CD4-positive, alpha-beta T cell treated with Interleukin-17A for 4 hours (primary cell): ENCODE results near the gene CCDC187.
A peak's percentile ranks its signal among the peaks of the same experiment; 100 is the strongest.

Experiments
- DNase-seq: peaks from one replicate; pipeline ENCODE4 v3.0.0-alpha.2; 2020; ENCODE audit warnings: mixed read lengths

The CCDC187 gene

DNA sequence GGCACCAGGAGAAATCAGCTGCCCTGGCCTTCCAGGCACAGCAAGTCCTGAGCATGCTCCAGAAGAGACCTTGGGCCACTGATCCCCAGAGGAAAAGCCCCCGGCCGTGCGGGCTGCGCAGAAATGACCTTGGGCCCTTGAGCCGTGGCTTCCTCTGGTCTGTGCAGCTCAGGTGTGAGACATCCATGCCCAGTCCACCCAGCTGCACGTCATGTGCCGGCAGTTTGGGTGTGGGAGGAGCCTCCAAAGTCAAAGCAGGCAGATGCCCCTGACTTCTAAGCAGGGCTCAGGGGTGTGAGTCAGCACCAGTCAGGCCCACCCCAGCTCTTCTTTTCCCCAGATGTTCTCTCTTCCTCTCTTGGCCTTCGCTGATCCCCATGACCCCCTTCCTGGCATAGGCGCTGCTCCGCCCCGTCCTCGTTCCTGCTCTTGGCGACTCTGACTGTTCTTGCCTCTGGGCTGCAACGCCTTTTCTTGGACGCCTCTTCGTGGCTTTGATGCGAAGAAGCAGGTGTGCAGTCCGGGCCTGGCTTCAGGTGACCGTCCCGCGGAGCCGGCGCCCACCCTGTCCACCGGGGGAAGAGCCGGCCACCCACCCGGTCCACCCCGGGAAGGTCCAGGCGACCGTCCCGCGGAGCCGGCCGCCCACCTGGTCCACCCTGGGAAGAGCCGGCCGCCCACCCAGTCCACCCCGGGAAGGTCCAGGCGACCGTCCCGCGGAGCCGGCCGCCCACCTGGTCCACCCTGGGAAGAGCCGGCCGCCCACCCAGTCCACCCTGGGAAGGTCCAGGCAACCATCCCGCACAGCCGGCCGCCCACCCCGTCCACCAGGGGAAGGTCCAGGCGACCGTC lies 52.4 kb downstream of the CCDC187 start:
- DNase-seq = no peak

DNA sequence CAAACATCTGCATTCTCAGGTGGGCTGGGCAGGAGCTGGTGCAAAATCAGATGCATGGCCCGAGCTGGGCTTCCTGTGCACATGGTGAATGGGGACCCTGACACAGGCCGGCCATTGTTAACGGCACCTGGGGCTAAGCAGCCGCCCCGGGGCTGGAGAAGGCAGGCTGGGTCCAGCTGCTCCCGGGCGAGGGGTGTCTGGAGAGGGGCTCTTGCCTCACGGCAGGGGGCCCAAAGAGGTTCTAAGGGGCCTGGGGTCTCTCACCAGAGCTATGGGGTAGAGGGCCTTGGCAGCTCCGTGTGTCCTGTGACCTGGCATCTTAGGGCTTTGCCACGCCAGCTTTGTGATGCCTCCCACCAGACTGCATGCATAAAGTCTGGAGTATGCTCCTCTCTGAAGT lies 53.2 kb downstream of the CCDC187 start:
- DNase-seq = no peak

DNA sequence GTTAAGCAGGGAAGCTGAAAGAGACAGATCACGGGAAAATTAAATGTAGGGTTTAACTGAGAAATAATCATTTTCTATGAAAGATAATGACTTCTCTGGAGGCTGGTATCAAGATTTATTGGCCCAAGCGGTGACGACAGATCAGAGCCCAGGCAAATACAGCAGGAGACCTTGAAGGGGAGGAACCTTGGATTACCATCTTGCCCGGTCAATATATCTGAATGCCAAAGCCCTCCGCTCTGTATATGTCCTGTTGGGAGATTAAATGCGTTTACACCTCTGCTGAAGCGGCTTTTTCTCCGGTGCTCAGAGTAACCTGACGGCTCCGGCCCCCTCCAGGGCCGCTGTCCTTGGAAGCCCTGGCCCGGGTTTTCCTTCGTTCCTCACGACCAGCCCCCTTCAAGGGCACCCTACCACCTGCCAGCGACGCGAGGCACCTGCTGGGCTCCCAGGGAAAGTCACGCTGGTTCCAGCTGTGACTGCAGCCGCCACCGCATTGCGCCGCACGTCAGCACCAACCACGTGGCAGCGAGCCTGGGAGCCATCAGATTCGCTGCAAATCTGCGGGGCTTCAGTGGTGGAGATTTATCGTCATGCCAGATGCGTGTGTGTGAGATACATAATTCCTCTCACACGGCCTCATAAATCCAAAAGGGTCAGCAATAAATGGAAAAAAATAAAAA lies 53.9 kb downstream of the CCDC187 start:
- DNase-seq = no peak

DNA sequence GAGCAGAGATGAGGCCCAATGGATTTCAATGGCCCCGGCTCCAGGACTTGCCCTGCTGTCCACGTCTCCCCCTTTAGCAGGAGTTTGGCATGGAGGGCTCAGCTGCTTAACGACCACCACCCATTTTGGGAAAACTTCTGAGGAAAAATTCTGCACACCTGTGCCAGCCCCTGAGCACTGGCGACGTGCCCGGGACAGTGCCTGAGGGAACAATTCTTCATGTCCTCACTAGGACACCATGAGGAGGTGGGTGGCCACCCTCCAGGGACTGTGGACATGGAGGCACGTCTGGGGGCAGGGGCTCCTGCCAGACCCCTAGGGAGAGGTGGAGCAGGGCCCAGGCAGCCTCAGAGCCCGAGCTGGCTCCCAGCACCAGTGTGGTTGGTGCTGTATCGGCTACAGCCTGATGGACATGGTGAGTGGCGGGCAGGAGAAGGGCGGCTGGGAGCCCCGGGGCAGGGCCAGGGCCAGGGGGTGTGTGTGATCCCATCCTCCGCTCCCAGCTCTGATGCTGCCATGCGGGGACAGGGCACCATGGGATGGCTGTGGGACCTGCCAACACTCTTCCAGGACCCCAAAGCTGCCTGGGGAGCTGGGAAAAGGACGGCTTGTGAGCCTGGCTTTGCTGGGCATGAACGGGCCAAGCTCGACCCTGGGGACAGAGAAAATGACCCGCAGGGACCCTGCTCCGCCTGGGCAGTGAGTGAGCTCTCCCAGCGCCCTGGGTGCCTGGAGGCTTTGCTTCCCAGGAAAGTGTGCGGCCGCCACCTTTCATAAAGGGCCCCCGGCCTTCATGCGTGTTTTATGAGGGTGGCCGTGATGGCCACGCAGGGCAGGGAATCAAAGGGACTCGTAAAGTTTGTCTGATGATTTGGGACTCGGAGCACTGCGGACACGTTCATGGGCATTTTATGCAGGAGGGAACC lies 54.7 kb downstream of the CCDC187 start:
- no peak for DNase-seq

DNA sequence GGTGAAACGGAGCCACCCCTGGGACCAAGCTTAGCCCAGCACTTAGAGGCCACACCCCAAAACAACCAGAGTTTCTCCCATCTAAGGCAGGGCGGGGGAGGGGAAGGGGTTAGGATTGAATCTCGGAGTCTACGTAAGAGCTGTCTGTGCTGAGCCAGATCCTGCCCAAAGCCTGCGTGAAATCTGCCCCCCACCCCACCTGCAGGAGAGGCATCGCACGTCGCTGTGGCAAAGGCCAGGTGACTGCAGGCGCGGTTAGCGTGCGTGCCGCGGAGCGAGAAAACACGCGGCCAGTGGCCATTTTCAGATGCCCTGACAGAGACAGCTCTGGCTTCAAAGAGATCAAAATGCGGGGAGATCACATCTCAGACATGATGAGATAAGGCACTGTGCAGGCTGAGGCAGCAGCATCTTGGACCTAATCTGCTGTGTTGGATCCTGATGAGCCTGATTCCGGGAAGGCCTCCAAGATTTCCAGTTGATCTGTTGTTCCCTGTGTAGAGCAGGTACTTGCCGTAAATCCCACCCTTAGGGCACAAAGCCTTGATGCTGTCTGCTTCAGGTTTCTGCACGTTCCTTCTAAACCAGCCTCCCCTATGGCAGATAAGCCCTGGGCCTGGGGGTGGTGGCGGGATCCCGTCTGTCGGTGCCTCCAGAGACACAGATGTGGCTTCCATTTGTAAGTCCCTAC lies 55.8 kb downstream of the CCDC187 start:
- DNase-seq = no peak

DNA sequence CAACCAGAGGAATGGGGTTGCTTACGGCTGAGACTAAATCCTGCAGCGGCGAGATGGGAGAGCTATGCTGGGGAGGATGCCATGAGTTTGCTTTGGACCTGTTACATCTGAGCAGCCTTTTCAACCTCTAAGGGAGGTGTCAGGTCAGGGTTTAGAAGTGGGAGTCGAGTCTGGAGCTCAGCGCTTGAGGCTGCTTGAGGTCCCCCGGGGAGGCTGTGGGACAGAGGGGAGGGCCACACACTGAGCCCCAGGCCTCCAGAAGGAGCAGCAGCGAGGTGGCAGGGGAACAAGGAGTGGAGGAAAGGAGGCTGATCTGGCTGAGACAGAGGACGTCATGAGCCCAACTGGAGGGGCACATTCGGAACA lies 56.4 kb downstream of the CCDC187 start:
- DNase-seq = no peak

DNA sequence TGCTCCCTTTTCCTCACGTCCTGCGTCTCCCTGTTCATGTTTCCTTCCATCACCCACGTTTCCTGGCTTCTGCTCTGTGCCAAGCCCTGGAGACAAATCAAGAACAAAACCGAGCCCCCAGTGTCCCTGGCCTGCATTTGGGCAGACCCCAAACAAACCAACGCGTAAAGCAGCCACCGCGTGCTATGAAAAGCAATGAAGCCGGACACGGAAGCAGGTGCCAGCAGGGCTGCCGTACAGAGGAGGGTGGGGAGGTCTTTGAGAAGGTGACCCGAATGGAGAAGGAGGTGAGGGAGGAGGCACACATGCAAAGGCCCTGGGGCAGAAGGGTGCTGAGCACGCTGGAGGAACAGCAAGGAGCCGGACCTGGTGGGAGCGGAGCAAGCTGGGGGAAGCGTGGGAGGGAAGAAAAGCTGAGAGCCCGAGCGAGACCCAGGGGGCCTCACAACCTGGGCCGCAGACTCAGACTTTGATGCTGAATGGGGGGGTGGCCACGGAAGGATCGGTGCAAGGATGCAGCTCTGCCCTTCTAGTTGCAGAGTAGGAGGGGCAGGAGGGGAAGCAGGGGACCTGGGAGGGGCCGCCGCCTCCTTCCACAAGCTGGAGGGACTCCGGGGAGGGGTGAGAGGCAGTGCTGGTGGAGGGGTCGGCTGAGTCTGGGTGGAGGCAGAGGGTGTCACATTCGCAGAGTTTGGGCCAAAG lies 56.9 kb downstream of the CCDC187 start:
- DNase-seq = no peak

DNA sequence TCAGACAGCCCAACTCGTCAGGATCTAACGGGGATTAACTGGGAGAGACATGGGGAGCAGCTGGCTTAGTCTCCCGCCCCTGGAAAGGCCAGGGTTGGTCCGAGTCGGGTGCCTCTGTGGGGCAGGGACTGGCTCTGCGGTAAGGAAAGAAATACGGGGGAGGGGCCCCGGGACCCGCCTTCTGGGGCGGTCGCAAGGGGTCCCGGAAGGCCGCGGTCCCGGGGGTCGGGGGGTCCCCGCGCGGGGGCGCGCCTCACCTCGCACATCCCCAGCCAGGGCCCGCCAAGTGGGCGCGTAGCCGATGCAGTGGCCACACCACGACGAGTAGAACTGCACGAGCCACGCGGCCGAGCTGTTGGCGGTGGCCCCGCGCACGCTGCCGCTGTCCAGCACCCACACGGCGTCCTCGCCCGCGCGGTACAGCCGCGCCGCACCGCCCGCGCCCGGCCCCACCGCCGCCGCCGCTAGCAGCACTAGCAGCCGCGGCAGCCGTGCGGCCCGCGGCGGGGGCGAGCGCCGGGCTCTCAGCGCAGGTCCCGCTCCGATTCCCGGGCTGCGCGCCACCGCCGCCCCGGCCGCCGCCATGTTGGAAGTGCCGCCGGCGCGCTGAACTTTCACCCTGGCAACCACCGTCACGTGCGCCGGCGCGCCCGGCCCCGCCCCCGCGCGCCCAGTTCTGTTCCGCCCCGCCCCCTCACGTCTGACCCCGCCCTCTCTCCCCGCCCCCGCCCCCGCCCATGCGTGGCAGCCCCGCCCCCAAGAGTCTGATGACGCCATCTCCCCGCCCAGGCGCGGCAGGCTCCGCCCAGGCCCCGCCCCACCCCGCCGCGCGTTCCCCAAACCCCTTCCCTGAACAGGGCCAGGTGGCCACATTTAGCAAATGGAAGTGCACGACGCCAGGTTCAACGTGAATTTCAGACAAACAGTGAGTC lies 58.4 kb downstream of the CCDC187 start, which contains the start of gene QSOX2:
QSOX2 (minus strand) TSS at position 594 of the 932 bp plus-strand sequence; CDS start at position 585, 9 bp downstream.
- DNase-seq = peak; percentile 88

DNA sequence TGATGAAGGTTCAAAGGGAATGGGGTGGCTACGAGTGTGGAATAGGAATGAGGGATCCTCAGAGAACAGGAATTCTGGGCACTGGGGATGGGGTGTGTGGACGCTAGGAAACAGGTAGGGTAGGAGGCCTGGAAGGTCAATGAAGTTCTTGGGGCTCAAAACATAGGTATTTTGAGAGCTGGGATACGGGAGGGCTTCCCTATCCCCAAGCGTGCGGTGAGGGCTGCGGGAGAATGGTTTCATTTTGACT lies 59.0 kb downstream of the CCDC187 start:
- no peak for DNase-seq

DNA sequence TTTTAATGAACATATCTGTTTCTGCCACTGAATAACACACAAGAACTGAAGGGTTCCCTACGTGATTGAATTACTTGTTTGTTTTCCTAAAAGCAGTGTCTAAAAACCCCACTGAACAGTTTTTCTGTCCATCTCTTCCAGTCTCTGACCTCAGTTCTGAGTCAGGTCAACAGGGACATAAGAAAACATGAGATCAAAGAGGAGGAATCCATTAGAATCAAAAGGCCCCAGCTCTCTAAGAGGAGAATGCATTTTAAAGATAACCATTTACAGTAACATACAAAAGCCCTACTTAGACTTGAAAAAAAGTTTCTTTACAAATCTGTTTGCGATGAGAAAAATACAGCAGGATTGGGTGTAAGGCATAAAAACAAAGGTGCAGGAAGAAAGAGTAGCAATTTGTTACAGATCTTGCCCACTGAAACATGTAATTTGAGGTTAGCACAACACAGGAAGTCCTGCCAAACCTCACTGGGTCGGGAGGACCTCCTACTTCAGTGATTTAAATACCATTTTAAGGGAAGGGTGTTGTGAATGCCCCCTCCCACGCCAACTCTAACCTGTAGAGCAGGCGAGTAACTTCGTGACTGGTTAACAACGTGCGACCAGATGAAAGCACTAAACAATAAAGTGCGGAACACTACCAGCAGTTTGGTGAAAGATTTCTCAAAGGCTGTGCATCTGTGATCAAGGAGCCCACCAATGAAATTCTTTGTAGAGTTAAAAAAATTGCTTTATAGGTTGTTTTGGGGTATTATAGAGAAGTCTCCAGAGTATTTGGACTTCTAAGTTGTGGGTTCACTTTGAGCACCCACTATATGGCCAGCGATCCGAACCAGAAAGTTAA lies 59.5 kb downstream of the CCDC187 start:
- DNase-seq = peak; percentile 32

DNA sequence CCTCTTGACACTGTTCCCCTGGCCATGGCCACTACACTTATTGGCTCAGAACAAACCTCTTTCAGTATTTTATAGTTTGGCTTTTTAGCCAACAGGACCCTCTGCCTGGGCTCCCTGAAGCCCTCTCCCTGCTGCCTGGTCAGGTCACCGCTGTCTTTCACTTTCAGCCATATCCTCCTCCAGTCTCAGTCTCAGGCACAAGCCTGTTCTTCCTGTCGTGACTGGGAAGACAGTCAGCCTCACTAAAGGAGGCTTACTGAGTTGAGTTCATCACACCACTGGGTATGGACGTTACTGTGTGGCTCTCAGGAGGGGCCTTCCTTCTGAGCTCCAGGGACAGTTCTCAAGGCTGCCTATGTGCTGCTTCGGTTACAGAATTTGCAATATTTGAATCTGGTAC lies 60.3 kb downstream of the CCDC187 start:
- no peak for DNase-seq

DNA sequence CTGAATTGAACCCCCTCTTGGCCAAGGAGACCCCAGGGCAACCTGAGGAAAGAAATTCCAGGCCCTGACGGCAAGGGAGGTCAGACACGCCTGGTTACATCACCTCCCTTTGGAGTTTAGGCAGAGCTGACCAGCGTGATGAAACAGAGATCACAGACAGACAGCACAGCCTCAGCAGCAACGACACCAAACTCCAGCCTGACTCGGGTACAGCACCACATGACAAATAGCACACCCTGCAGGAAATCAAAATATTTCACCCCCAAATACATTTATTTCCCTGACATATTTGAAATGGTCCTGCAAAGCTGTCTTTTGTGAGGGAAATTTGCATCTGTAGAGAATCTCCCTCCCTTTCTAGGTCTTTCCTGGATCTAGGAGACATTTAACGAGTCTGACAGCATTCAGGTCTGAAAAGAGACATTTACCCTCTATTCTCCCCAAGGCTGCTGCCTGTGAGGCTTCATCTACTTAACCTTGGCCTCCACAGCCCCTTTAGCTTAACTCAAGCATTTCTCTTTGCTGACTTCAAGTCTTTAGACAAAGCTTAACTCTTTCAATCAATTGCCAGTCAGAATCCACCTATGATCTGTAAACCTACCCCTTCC lies 60.9 kb downstream of the CCDC187 start:
- no peak for DNase-seq

DNA sequence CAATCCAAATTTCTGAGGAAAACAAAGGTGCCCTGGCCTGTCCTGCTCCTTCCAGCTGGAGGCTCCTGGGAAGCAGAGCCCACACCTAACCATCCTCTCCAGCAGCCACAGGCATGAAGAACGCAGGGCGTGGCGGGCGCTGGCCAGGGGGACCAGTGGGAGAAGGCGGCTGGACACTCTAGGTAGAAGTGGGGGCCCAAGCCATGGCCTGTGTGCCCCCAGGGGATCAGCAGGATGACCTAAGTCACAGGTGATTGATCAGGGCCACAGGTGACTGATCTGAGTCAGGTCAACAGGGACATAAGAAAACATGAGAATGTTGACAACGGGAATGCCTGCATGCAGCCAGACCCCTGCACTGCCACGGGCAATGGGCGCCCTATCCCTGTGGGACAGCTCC lies 61.6 kb downstream of the CCDC187 start:
- DNase-seq = no peak

DNA sequence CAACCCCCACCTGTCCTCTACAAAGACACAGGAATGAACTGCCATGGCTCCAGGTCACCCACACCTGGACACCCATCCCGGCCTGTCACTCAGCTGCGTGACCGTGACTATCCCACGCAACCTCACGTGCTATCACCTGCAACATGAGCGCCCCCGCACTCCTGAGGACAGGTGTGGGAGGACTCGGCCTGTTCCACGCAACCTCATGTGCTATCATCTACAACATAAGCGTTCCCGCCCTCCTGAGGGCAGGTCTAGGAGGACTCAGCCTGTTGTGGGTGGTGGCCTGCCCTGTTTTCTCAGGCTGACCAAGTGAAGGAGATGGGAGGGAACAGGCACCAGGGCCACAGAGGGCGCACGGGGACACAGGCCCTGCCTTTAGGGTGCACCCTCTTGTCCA lies 62.4 kb downstream of the CCDC187 start:
- DNase-seq = no peak

DNA sequence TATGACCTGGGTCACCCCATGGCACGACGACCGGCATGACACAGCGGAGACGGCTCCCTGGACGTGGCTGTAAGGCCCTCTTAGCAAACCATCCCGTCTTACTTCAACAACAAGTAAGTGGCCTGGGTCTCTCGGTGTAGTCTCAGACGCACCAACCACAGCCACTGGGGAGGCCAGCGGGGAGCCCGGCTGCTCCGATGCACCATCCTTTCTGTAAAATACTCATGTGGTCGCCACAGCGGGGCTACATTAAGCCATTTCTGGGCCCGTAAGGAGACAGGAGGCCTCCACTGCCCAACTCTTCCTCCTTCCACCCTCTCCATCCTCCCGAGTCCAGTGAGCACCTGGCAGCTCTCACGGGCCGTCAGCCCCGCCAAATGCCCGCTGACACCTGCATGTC lies 63.0 kb downstream of the CCDC187 start:
- DNase-seq = no peak

DNA sequence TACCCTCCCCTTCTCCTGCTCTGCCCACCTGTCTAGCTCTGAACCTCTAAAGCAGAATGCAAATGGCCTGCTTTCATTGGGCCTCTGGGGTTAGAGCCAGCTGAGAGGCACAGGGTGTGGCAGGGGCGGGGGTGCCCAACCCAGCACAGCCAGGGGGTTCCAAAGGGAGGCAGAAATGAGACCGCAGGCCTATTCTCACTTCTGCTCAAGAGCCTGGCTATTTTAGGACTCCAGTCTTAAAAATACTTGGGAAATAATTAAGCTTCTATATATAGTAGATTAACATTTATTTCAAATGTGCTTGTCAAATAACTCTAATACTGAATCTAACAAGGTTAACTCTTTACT lies 63.9 kb downstream of the CCDC187 start:
- no peak for DNase-seq

DNA sequence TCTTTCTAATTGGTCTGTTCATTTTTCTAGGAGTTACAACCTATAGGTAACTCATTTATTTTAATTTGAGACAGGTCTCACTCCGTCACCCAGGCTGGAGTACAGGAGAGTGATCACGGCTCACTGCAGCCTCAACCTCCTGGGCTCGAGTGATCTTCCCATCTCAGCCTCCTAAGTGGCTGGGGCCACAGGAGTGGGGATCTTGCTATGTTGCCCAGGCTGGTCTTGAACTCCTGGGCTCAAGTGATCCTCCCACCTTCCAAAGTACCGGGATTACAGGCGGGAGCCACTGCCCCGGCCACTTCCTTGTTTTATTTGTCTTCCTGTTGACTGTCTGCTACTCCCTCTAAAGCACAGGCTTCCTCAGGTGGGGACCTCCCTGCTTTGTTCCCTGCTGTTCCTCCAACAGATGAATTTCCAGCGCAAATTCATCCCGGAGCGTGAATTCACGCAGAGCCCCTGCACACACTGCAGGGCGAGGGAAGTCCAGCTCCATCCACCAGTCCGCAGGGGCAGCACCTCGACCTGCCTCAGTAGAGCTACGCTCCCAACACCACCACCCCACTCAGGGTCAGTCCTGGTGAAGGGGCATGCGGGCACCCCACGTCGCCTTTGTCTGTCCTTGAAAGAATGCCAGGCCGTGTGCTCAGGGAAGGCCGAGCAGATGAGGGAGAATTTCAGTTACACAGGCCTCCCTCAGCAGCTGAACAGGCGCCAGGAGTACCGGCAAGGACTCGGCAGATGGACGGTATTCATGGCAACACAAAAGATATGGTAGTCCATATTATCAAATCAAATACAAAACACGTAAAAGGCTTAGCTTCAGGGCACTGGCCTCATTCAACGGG lies 64.5 kb downstream of the CCDC187 start:
- DNase-seq = no peak

DNA sequence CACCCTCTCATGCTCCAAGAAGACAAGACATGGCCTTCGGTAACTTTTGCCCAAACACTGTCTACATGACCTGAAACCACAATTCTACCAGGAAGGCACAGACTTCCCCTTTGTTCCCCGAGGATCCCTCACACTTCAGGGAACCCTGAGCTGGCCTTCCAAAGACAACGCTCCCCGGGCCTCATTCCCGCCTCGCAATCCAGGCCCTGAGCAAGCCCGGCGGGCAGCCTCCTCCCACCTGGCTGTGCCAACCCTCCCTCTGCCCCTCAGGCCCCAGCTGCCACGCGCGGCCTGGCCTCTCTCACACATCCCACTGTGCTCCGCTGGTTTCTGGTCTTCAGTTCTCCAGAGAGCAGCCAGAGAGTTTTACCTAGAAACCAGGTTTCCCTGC lies 65.6 kb downstream of the CCDC187 start:
- no peak for DNase-seq
